MM.1S (cell line): ENCODE measurements around the gene LSMEM2.

ENCODE experiments used
- EZH2 ChIP-seq: fragments of 300-600 bp; sonication (generic); optimal IDR thresholded peaks from 2 replicates; pipeline ENCODE3; 2017; ENCODE audit warnings: low read depth, mild to moderate bottlenecking, antibody characterized with exemption, low read length, mixed read lengths
- TF ChIP-seq, protein P1 (sequence below): fragments of 300-600 bp; sonication (generic); IDR thresholded peaks from 2 replicates; pipeline ENCODE4 v1.5.1; 2016; ENCODE audit warnings: antibody characterized with exemption, low read length, mixed read lengths

DNA sequence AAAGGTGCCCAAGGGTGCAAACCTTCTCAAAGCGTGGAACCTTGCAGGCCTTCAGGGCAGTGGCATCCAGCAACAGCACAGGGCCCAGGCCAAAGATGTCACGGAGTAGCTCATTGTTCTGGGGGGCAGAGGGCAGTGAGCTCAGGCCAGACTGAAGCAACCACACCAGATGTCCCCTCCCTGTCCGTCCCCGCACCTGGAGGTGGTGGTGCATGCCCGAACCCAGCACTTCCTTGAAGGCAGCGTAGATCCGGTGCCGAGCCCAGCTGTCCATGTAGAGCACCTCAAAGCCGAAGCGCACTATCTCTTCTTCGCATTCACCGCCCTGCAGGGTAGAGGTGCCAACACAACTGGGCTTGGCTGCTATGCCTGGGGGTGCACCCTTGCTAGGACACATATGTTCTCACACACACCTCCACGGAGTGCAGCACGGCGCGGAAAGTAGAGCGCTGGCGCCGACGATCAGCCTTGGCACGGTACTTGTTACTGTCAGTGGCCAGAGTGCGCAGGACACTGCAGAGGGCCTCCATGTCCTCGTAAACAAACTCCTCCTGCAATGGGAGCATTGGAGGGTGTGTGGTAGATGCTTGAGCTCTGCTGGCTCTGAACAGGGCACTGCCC lies 9.6 kb downstream of the LSMEM2 start:
- TF ChIP-seq, protein P1, sequence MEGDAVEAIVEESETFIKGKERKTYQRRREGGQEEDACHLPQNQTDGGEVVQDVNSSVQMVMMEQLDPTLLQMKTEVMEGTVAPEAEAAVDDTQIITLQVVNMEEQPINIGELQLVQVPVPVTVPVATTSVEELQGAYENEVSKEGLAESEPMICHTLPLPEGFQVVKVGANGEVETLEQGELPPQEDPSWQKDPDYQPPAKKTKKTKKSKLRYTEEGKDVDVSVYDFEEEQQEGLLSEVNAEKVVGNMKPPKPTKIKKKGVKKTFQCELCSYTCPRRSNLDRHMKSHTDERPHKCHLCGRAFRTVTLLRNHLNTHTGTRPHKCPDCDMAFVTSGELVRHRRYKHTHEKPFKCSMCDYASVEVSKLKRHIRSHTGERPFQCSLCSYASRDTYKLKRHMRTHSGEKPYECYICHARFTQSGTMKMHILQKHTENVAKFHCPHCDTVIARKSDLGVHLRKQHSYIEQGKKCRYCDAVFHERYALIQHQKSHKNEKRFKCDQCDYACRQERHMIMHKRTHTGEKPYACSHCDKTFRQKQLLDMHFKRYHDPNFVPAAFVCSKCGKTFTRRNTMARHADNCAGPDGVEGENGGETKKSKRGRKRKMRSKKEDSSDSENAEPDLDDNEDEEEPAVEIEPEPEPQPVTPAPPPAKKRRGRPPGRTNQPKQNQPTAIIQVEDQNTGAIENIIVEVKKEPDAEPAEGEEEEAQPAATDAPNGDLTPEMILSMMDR, result no peak
- TF ChIP-seq EZH2, result no peak
